ENCODE data around the gene CHN1.

Gene CHN1

DNA sequence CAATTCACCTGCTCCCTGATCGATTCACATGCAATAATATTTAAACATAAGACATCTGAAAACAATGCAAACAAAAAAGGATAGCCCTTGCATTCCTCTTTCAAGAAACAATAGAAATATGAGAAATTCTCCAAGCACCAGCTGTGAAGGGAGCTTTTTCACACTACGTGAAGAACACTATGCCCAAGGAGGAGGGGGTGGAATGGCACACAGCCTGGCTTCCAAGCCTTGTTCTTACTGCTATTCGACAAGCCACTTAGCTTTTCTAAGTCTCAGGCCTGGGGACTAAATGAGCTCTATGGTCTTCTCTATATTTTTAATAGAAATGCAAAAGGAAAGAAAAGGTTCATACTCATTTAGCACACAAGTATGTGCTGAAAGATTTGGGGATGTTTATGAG lies 148.7 kb downstream of the CHN1 start:
- no peak overlapping the region for H3K4me3 ChIP-seq (ENCODE audit: low read depth, low read length)
- DNase-seq (ENCODE audit: low read depth), result no peak
- TF ChIP-seq, protein P1, sequence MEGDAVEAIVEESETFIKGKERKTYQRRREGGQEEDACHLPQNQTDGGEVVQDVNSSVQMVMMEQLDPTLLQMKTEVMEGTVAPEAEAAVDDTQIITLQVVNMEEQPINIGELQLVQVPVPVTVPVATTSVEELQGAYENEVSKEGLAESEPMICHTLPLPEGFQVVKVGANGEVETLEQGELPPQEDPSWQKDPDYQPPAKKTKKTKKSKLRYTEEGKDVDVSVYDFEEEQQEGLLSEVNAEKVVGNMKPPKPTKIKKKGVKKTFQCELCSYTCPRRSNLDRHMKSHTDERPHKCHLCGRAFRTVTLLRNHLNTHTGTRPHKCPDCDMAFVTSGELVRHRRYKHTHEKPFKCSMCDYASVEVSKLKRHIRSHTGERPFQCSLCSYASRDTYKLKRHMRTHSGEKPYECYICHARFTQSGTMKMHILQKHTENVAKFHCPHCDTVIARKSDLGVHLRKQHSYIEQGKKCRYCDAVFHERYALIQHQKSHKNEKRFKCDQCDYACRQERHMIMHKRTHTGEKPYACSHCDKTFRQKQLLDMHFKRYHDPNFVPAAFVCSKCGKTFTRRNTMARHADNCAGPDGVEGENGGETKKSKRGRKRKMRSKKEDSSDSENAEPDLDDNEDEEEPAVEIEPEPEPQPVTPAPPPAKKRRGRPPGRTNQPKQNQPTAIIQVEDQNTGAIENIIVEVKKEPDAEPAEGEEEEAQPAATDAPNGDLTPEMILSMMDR (IDR thresholded peaks at IDR 0.05; ENCODE audit: control insufficient read depth, extremely low read depth, insufficient read depth), result no peak

DNA sequence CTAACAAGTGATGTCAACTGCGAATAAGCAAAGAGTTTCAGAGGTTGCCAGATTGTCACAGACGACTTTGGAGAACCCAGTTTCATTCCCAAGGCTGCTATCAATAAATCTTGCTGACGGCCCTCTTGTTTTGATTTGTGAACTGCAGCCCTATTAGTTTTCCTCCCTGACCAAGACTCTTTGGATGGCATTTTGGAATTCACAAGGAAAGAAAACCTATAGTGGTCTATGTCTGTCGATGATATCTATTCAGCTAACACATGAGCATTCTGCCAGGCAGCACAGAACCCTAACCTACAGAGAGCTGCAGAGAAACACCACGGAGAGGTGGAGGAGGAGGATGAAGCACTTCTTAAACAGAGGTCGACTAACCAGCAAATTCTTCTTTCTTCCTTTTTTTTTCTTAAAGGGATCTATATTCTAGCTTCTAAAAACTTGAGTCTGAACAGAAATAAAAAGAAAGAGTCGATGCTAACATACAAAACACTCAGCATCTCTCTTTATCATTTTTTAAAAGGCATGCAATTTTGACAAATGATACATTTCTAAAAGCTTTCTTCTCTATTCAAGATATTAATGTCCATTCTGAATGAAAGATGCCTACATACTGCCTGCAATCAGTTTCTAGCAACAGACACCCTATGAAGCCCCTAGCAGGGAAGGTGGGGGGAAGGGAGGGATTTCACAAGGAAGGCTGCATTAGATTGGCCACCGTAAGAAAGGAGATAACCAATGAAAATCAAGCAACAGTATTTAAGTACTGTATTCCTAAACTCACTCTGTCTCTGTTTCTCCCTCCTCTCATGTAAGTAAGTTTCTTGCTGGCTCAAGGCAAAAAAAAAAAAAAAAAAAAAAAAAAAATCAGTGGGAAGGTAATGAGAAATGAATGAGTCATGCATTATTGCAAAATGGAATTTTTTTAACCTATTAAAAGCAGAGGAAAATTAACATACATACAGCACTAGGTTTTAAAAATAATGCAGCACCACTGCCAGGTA lies 157.9 kb downstream of the CHN1 start:
- no peak overlapping the region for H3K4me3 ChIP-seq (ENCODE audit: low read depth, low read length)
- TF ChIP-seq, protein P1 (IDR thresholded peaks at IDR 0.05; ENCODE audit: control insufficient read depth, extremely low read depth, insufficient read depth), result no peak
- DNase-seq (ENCODE audit: low read depth), result no peak

DNA sequence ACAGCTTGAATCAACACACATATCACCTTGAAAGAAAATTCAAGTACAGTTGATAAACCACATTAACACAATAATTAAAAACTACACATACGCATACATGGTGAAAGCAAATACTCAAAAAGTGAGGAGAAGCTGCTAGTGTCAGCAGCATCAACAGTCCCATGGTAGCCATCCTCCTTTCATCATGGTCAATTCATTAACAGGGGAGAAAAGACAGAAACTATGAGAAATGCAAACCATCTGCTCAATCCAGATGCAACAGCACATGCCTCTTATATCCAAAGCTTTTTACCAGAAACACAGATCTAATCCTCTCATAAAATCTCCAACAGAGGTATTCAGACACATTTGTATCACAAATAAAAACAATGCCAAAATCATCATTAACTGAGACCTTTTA lies 159.0 kb downstream of the CHN1 start:
- no peak overlapping the region for H3K4me3 ChIP-seq (ENCODE audit: low read depth, low read length)
- TF ChIP-seq, protein P1 (IDR thresholded peaks at IDR 0.05; ENCODE audit: control insufficient read depth, extremely low read depth, insufficient read depth), result no peak
- no peak for DNase-seq (ENCODE audit: low read depth)

DNA sequence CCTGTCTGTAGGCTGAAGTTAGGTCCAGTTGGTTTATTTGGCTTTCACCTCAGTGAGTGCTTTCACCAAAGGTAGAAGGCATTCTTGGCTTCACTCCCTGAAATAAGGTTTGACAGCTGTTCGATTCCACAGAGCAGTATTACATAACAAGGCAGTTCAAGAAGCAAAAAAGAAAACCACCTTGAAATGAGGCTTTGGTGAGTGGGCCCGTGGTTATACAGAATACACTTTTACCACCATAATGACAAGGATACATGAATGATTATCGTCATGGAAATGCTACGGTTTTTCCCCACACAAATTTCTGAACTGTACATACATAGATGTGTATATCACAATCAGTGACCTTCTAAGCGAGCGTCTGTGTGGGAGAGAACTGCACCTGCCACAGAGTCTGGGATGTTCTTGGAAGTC lies 160.9 kb downstream of the CHN1 start:
- DNase-seq (ENCODE audit: low read depth), result no peak
- TF ChIP-seq, protein P1 (IDR thresholded peaks at IDR 0.05; ENCODE audit: control insufficient read depth, extremely low read depth, insufficient read depth), result no peak
- H3K4me3 ChIP-seq (ENCODE audit: low read depth, low read length), result no peak overlapping the region

DNA sequence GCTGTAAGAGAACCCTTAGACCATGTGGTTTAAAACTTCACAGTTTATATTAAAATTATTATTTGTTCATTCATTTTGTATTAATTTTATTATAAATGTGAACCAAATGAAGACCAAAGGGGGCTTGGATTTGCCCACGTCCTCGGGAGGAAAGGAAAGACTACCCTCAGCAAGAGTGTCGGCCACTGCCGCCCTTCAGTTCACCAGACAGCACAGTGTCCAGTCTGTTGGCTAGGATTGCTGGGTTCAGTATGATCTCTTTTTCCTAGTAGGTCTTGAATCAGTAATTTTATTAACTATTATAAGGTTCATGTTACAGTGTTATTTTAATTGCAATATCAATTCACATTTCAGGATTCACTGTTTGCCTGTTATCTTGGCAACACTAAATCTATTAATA lies 162.7 kb downstream of the CHN1 start:
- TF ChIP-seq, protein P1 (IDR thresholded peaks at IDR 0.05; ENCODE audit: control insufficient read depth, extremely low read depth, insufficient read depth), result no peak
- no peak for DNase-seq (ENCODE audit: low read depth)
- H3K4me3 ChIP-seq (ENCODE audit: low read depth, low read length), result no peak overlapping the region

DNA sequence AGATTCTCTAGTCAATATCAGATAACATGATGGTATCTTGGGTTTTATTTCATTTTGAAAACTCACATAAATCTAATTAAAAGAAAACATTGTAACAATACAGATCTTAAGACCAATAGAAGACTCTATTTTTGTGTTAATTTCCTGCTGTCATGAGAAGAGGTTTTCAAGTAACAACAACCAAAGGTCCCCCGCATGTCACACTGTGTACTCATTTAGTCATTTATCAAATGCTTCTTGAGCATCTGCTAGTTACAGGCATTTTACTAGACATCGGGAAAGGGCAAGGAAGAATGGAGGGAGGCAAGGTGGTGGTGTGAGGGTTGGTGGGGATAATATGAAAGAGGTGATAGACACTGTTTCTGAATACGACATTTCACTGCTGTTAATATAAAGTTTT lies 163.2 kb downstream of the CHN1 start:
- H3K4me3 ChIP-seq (ENCODE audit: low read depth, low read length), result no peak overlapping the region
- no peak for DNase-seq (ENCODE audit: low read depth)
- TF ChIP-seq, protein P1 (IDR thresholded peaks at IDR 0.05; ENCODE audit: control insufficient read depth, extremely low read depth, insufficient read depth), result no peak
